HG03521 (cell line): ENCODE results near the gene ZNF534.
"Not testable (repeated sequence)": the region's sequence is repeated elsewhere in the genome, so short reads cannot be mapped to it uniquely, and the experiment has no call there.

Source experiments
- ATAC-seq: cut with Tn5 transposase; IDR thresholded peaks from one replicate; pipeline ENCODE4 v1.9.1; 2021; ENCODE audit warnings: mild to moderate bottlenecking, moderate library complexity; ENCODE audit not compliant: unreplicated experiment

Gene ZNF534

DNA sequence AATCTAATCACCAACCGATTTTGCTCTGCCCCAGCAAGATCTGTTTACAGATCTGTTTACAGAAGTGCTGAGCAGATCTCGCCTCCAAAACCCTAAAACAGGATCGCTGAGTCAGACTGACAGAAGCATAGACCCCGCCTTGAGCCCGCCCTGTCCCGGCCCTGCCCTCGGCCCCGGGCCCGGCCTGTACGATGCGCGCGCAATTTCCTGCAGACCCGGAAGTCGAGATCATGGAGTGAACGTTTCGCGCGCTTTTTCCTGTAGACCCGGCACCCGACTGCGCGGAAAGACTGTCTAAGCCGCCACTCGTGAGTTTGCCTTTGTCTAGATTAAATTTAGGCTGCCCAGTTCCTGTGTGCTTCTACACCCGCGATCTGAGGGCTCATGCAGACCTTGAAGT is at the start of gene ZNF534:
Gene ZNF534 (plus strand): TSS at position 212 of the 400 bp plus-strand sequence. CDS start 2,327 bp downstream, outside the sequence.
- no peak for ATAC-seq

DNA sequence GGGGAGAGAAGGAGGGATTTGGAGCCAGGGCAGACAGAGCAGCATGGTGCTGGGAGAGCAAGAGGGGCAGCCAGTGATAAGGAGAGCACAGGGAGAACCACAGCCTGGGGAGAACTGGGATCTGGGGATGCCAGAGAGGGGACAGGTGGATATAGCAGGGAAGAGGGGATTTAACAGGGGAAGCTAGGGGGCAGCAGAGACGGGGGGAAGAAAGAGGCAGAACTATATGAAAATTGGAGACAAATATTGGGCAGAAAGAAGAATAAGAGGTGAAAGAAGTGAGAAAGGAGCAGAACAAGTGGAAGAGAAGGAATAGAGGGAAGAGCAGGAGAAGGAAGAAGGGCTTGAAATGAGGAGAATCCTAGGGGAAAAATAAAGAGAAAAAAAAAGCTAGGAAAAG is 37.8 kb upstream of the ZNF534 start:
- ATAC-seq, result no peak

DNA sequence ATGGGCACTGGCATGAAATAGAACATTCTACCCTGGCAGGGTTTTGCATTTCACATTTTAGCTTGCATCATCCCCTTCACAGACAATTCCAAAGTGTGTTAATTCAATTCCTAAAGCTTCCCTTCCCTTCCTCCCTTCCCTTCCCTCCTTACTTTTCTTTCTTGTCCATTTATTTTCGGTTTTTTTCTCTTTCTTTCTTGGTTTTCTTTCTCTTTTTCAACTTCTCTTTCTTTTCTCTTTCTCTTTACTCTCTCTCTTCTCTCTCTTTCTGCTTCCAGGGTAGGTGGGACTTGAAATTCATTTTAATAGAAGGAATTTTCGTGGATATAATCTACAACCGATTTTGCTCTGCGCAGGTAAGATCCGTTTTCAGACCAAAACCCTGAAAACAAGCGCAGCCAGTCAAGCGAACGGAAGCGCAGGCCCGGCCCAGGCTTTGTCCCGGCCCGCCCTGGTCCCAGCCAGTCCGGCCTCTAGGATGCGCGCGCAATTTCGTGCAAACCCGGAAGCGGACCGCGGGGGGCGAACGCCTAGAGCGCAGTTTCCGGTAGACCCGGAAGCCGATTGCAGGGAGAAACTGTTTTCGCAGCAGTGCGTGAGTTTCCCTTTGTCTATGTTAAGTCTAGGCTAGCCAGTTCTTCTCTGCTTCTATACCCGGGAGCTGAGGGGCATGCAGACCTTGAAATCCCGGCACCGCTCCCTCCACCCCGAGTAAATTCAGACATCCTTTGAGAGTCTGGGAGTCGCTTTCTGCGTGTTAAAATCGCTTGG is 31.5 kb upstream of the ZNF534 start, which contains the start of gene ZNF528:
Gene ZNF528 (plus strand): TSS at position 540 of the 771 bp plus-strand sequence. CDS start 4,165 bp downstream, outside the sequence.
- no peak for ATAC-seq

DNA sequence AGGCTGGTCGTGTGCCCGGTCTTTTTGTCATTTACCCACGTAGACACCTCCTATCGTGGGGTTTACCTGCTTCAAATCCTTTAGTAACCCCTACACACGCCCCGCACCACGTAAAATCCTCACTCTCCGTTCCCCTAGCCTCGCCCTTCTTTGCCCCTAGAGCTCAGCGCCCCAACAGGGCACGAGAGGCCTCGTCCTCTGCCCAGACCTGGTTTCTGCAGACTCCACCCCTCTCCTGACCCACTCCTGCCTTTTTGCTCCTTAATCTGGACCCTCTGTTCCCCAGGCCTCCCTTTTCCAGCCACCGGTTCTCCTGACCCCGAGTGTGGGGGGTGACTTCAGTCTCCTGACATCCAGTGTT is 30.9 kb upstream of the ZNF534 start:
- no peak for ATAC-seq

DNA sequence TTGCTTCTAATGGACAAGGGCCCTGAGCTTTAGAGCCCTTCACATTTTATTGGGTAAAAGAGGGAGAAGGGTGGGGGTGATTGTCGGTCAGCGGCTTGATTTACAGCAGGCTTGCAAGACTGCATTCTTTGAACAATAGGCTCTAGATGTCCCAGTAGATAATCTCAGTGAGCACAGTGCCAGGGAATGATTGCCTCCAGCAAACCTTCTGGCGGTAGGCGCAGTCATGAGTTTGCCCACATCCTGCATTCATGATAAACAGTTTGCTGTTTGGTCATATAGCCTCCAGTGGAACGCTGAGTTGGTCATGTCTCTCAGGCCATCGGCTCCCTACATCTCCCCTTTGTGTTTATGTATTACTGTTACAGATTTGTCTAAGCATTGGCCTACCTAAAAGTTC is 18.7 kb upstream of the ZNF534 start:
- no peak for ATAC-seq

DNA sequence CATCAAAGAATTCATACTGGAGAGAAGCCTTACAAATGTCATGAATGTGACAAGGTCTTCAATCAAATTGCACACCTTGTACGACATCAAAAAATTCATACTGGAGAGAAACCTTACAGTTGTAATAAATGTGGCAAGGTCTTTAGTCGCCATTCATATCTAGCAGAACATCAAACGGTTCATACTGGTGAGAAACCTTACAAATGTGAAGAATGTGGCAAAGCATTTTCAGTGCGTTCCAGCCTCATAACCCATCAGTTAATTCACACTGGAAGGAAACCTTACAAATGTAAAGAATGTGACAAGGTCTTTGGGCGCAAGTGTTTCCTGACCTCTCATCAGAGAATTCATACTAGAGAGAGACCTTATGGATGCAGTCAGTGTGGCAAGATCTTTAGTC is 13.2 kb upstream of the ZNF534 start:
- ATAC-seq, result no peak

DNA sequence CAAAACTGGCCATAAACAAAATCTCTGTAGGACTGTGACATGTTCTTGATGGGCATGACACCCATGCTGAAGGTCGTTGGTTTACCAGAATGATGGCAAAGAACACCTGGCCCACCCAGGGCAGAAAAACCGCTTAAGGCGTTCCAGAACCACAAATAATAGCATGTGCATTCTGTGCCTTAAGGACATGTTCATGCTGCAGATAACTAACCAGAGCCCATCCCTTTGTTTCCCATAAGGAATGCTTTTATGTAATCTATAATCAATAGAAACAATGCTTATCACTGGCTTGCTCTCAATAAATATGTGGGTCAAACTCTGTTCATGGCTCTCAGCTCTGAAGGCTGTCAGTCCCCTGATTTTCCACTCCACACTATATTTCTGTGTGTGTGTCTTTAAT is 13.2 kb downstream of the ZNF534 start:
- ATAC-seq, result no peak

DNA sequence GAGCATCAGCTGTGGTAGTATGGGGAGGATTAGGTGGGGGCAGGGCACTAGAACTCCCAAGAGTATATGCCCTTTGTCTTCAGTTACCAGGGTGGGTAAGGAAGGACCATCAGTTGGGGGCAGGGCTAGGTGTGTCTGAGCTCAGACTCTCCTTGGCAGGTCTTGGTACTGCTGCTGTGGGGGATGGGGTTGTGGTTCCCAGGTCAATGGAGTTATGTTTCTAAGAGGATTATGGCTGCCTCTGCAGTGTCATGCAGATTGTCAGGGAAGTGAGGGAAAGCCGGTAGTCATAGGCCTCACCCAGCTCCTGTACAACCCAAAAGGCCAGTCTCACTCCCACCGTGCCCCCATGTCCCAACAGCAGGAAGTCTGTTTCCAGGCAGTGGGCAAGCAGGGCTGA is 15.6 kb downstream of the ZNF534 start:
- no peak for ATAC-seq

DNA sequence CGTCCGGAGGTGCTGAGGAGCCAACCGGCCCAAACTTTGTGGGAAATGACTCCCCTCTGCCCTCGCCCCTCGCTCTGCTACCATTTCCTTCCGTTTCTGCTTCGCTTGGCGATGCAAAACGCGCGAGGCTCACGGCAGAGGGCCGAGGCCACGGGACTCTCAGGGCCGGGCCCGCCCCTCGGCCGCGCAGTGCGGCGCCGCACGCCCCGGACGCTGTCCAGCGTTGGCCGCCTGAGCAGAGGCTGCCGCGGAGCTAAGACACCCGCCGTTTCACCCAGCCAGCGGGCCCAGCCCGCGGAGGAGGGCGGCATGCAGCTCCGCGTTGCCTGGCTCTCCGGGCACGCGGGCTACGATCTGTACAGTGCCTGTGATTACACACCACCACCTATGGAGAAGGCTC is 22.3 kb downstream of the ZNF534 start:
- ATAC-seq, result no peak

DNA sequence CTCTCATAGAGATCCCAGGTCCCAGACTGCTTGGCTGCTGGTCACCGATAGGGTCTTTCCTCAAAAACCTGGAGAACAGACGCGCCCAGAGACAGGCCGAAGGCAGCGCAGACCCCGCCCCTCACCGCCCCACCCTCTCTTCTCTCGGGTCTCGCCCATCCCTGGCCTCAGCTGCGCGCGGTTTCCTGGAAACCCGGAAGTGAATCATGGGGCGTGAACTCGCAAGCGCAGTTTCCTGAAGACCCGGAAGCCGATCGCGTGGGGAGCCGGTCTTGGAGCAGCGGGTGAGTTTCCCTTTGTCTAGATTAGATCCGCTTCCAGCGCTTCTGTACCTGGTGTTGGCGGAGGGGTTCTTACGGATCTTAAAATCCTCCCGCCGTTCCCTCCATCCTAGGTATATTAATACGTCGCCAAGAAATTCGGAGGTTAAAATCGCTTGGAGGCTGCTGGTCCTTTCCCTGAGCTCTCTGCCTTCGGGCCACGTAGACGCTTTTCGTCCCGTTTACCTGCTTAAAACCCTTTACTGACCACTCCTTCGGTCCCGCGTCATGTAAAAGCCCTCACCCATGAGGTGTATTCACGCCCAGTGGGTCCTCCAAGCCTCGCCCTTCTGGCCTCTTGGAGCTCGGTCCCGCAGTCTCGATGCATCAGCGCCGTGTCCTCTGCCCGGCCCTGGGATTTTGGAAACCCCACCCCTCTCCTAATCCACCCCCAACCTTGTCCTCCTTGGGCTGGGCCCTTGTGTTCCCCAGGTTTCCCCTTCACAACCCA is 24.6 kb downstream of the ZNF534 start, which contains the start of gene ZNF578:
Gene ZNF578 (plus strand): TSS at position 230 of the 771 bp plus-strand sequence. CDS start 48,293 bp downstream, outside the sequence.
- no peak for ATAC-seq

DNA sequence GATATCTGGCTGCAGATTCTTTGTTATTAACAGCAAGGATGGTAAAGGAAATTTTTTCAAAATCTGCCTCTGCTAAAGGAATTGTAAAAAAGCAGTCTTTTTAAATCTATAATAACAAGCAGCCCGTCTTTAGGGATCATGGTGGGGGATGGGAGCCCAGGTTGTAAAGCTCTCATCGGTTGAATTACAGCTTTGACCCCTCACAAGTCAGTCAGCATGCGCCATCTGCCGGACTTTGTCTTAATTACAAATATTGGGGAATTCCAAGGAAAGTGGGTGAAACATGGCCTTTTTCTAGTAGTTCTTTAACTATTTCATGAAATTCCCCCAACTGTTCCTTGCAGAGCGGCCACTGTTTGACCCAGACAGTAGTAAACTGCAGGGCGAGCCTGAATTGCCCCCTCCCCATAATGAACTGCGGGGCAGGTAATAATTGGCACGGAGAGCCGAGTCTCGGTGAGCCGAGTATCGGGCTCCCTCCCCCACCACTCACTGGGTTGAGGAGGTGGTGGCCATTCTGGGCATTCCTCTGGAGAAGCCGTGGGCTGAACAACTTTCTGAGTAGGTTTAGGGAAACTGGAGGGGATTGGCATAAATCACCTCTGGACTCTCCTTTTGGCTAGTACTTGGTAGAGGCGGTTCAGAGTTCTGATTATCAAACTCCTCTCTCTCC is 36.0 kb downstream of the ZNF534 start:
- no peak for ATAC-seq

DNA sequence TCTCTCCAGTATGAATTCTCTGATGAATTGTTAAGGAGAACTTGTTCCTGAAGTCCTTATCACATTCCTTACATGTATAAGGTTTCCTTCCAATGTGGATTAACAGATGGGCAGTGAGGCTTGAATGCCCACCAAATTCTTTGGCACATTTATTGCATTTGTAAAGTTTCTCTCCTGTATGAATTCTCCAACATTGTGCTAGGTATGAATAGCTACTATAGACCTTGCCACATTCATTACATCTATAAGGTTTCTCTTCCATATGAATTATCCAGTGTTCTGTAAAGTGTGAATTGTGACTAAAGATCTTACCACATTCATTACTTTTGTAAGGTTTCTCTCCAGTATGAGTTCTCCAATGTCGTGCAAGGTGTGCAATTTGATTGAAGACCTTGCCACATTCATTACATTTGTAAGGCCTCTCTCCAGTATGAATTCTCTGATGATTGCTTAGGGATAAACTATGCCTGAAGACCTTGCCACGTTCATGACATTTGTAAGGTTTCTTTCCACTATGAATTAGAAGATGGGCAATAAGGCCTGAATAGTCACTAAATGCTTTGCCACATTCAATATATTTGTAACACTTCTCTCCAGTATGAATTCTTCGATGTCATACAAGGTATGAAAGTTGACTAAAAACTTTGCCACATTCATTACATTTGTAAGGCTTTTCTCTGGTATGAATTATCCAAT is 44.9 kb downstream of the ZNF534 start:
- ATAC-seq, result no peak

DNA sequence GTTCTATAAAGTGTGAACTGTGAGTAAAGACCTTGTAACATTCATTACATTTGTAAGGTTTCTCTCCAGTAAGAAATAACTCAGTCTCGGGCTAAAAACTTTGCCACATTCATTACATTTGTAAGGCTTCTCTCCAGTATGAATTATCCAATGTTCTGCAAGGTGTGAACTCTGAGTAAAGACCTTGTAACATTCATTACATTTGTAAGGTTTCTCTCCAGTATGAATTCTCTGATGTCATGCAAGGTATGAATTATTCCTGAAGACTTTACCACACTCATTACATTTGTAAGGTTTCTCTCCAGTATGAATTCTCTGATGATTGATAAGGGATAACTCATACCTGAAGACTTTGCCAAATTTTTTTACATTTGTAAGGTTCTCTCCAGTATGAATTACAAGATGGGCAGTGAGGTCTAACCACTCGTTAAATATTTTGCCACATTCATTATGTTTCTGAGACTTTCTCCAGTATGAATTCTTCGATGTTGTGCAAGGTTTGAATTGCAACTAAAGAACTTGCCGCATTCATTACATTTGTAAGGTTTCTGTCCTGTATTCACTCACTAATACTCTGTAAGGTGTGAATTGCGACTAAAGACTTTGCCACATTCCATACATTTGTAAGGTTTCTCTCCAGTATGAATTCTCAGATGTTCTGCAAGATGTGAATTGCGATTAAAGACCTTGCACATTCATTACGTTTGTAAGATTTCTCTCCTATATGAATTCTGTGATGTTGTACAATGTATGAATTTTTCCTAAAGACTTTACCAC is 45.6 kb downstream of the ZNF534 start:
- no peak for ATAC-seq

DNA sequence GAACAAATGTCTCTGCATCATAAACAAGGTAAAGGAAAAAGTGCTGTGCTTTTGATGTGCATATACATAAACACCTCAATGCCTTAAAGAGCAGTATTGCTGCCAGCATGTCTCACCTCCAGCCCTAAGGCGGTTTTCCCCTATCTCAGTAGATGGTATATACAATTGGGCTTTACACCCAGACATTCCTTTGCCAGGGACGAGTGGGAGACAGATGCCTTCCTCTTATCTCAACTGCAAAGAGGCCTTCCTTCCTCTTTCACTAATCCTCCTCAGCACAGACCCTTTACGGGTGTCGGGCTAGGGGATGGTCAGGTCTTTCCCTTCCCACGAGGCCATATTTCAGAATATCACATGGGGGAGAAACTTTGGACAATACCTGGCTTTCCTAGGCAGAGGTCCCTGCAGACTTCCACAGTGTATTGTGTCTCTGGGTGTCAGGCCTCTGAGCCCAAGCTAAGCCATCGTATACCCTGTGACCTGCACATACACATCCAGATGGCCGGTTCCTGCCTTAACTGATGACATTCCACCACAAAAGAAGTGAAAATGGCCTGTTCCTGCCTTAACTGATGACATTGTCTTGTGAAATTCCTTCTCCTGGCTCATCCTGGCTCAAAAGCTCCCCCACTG is 55.3 kb downstream of the ZNF534 start:
- ATAC-seq, result not testable (repeated sequence)

DNA sequence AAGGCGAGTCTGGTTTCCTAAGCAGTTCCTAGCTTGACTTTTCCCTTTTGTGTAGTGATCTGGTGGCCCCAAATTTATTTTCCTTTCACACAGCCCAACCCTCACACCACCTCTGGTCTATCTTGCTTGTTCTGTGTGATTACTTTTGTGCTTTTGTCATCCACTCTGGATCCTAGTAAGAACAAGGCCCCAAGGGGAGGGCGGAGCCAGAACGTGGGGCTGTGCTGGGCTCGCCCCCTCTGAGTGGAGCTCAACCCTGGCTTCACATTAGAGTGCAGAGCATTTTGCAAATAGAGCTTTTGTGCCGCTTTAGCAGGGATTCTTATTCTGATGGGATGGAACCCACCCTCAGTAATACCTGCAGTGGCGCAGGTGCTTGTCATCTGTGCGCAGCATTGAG is 56.1 kb downstream of the ZNF534 start:
- ATAC-seq, result not testable (repeated sequence)

DNA sequence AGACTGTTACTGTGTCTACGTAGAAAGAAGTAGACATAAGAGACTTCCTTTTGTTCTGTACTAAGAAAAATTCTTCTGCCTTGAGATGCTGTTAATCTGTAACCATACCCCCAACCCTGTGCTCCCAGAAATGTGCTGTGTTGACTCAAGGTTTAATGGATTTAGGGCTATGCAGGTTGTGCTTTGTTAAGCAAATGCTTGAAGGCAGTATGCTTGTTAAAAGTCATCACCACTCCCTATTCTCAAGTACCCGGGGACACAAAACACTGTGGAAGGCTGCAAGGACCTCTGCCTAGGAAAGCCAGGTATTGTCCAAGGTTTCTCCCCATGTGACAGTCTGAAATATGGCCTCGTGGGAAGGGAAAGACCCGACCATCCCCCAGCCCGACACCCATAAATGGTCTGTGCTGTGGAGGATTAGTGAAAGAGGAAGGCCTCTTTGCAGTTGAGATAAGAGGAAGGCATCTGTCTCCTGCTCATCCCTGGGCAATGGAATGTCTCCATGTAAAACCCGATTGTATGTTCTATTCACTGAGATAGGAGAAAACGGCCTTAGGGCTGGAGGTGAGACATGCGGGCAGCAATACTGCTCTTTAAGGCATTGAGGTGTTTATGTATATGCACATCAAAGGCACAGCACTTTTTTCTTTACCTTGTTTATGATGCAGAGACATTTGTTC is 56.8 kb downstream of the ZNF534 start:
- ATAC-seq, result not testable (repeated sequence)

DNA sequence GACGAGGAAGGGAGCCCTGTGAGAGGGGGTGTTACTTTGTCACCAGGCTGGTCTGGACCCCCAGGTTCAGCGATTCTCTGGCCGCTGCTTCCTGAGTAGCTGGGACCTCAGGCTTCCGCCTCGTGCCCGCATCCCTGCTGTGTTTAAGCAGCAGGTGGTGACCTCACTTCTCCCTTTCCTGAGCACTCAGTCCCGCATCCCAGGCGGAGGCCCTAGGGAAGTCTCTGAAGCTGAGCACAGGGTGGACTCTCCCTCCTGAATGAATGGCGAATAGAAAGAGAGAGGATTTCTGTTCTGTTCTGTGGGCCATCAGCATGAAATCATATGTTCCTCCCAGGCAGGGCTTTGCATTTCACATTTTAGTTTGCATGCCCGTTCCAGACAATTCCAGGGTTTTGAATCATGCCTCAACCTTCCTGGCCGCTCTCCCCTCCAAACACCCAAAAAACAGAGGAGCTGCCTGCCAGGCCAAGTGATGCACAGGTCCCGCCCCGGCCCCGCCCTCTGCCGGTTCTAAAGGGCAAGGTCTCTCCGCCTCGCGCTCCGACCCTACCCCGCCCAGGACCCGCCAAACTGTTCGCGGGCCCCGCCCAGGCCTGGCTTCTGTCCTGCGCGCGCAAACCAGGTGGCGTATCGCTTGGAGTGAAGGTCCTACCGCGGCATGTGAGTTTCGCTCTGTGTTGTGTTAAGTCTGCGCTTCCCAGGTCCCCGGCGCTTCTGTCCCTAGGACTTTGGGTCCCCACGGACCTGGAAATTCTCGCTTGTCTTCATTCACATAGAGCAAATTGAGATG is 63.4 kb downstream of the ZNF534 start:
- ATAC-seq, result no peak

DNA sequence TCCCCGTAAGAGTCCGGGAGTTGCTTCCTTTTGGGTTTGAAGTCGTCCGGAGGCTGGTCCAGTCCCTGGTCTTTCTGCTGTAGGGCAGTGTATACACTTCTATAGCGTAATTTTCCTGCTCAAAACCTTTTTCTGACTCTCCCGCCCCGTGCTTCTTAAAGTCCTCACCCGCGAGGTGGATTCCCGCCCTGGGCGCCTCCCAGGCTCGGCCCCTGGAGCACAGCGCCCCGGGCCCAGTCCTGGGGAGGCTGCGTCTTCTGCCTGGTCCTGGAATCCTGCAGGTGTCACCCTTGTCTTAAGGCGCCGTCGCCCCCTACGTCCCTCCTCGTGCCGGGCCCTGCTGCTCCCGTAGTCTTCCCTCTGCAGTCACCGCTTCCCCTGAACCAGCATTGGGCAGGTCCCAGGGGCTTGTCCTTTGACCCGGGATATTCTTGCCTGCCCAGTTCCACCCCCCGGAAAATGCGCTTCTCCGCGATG is 64.1 kb downstream of the ZNF534 start:
- no peak for ATAC-seq
